Measurements from ENCODE around the gene FUT7. TPM values are rescaled to one million over a fixed set of nuclear protein-coding genes. Genes with fewer than 3 reads are reported as not detected.

Gene FUT7
- total RNA-seq, 1 experiment from 2014 or later: not detected

DNA sequence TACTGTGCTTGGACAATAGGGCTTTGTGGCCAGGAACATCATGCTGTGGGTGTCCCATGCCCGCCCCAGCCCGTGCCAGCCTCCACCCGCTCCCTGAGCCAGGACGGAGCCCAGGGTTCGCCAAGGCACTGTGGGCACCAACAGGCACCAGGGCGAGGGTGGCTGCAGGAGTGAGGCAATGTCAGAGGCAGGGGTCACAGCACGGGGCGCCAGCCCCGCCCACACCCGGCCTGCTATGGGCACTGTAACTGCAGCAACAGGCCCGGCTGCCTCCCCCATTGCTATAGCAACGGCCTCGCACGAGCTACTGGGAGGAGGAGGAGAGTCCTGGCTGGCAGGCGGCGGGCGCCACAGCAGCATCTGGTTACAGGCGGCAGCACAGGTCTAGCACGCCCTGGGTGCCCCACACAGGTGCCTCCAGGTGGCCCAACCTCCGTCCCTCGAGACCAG, 6.3 kb downstream of the FUT7 start:
- no peak for ATAC-seq
- no peaks in the 10 kb centered on the region for H3K27me3 ChIP-seq (ENCODE audit: insufficient read depth, low read length)
- intact Hi-C loops (cut with micrococcal nuclease): loop anchor here (5.0 kb wide), 1 partner anchor 178 kb away; the partner anchor contains the start of gene PHPT1
- ChIA-PET CTCF (interaction anchor here (1.7 kb wide), 1 partner anchor 21 kb away, joined by 5 read pairs; the partner anchor contains the start of gene NPDC1), POLR2A (no interaction called here), RAD21 (ENCODE audit: low non-redundant PET in 1 of 2, low total read pairs in 2 of 2, uncharacterized antibody in 2 of 2, unreplicated experiment in 2 of 2) (no interaction called here)
- no peaks in the 10 kb centered on the region for H4K20me1 ChIP-seq (ENCODE audit: insufficient read depth)
- H2AFZ ChIP-seq (ENCODE audit: low read depth, low read length, poor library complexity, severe bottlenecking): no peak overlapping the region
- H3K9ac ChIP-seq (ENCODE audit: low read length): no peak overlapping the region
- BruUV-seq (replicated peaks): no TSS peak
- H3K9me2 ChIP-seq (ENCODE audit: insufficient read depth): no peaks in the 10 kb centered on the region
- H3K9me3 ChIP-seq (ENCODE audit: control insufficient read depth in 1 of 2, insufficient read depth in 1 of 2, low read depth in 1 of 2, low read length in 2 of 2): no peaks in the 10 kb centered on the region
- H3K4me2 ChIP-seq (ENCODE audit: low read length): 0 out of 2 replicates have a peak overlapping the region, but pooled peaks have one; percentile 100
- H3K4me1 ChIP-seq (ENCODE audit: control insufficient read depth in 1 of 2, insufficient read depth in 2 of 2, low read length in 2 of 2): peaks cover 37 to 57% of the 10 kb centered on the region in 2 experiments
- TF ChIP-seq EZH2 (IDR thresholded peaks at IDR 0.05): no peak
- TF ChIP-seq ELF1 (IDR thresholded peaks at IDR 0.05; ENCODE audit: borderline replicate concordance, low read depth): no peak
- no peak for TF ChIP-seq SP1 (IDR thresholded peaks at IDR 0.05; ENCODE audit: low read depth)
- no peak for TF ChIP-seq POLR2AphosphoS5 (IDR thresholded peaks at IDR 0.05; ENCODE audit: low read depth, low read length)
- TF ChIP-seq TCF7L2 (IDR thresholded peaks at IDR 0.05; ENCODE audit: borderline replicate concordance, extremely low read depth, insufficient read depth, insufficient read length): no peak
- no peak for TF ChIP-seq RAD21 (IDR thresholded peaks at IDR 0.05; ENCODE audit: low read depth)
- TF ChIP-seq JUND (IDR thresholded peaks at IDR 0.05): no peak
- no peak for TF ChIP-seq CBX3 (IDR thresholded peaks at IDR 0.05; ENCODE audit: low read depth)
- no peak for TF ChIP-seq EGR1 (IDR thresholded peaks at IDR 0.05; ENCODE audit: low read depth)
- TF ChIP-seq FOSL1 (IDR thresholded peaks at IDR 0.05; ENCODE audit: low read depth): no peak
- no peak for TF ChIP-seq EZH2phosphoT487 (IDR thresholded peaks at IDR 0.05; ENCODE audit: borderline replicate concordance)
- TF ChIP-seq ATF3 (IDR thresholded peaks at IDR 0.05): no peak
- no peak for TF ChIP-seq ZNF274 (IDR thresholded peaks at IDR 0.05; ENCODE audit: low read depth, low read length)
- TF ChIP-seq, protein P1, sequence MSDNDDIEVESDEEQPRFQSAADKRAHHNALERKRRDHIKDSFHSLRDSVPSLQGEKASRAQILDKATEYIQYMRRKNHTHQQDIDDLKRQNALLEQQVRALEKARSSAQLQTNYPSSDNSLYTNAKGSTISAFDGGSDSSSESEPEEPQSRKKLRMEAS (IDR thresholded peaks at IDR 0.05): no peak
- no peak for TF ChIP-seq CTCF (IDR thresholded peaks at IDR 0.05 in 2 of 3, conservative IDR thresholded peaks at IDR 0.05 in 1 of 3; ENCODE audit: borderline replicate concordance in 1 of 3, insufficient read depth in 1 of 3, low read depth in 2 of 3, low read length in 2 of 3)
- TF ChIP-seq SRF (IDR thresholded peaks at IDR 0.05; ENCODE audit: low read depth): no peak
- TF ChIP-seq SIN3A (IDR thresholded peaks at IDR 0.05; ENCODE audit: low read depth): no peak
- TF ChIP-seq CEBPB (IDR thresholded peaks at IDR 0.05; ENCODE audit: low read depth): no peak
- no peak for TF ChIP-seq ZFX (IDR thresholded peaks at IDR 0.05)
- H3K27ac ChIP-seq (ENCODE audit: low read depth, low read length): peak overlapping the region; percentile 85; the same call in 1 of the 2 replicates
- no peak overlapping the region for H3K4me3 ChIP-seq (replicated peaks in 1 of 2; ENCODE audit: low read depth in 1 of 2, low read length in 2 of 2)
- no peak for DNase-seq (ENCODE audit: low read depth, low spot score)
- H3K79me2 ChIP-seq (ENCODE audit: insufficient read depth, low read length): peaks cover 31% of the 10 kb centered on the region
- peaks cover 0 to 3% of the 10 kb centered on the region in 2 experiments; a peak in 1 of 4 replicates for H3K36me3 ChIP-seq (ENCODE audit: control insufficient read depth in 1 of 2, insufficient read depth in 2 of 2, low read length in 2 of 2)
